GM12878 (cell line): ENCODE data around the gene NCBP3. TPM values are rescaled to one million over a fixed set of nuclear protein-coding genes. Genes with fewer than 3 reads are reported as not detected.
A peak's percentile ranks its signal among the peaks of the same experiment; 100 is the strongest.

ENCODE experiments used
- BHLHE40 ChIP-seq, 2 experiments: fragments of 450-650 bp in 1 of 2; IDR thresholded peaks; 2 replicates each; pipeline ENCODE4 v1.6.1; 2011 to 2017; ENCODE audit warnings: low read depth in 2 of 2, borderline replicate concordance in 1 of 2, improper control_type of control experiment in 1 of 2, low read length in 1 of 2, mild to moderate bottlenecking in 1 of 2
- CBX5 ChIP-seq: sonication (generic); IDR thresholded peaks from 2 replicates; pipeline ENCODE4 v1.6.1; 2016; ENCODE audit warnings: low read depth, moderate library complexity, mild to moderate bottlenecking, inconsistent platforms
- FOXK2 ChIP-seq: fragments of 450-650 bp; IDR thresholded peaks from 2 replicates; pipeline ENCODE4 v1.6.1; 2017; ENCODE audit warnings: mild to moderate bottlenecking, moderate library complexity
- GATAD2B ChIP-seq: fragments of 450-650 bp; conservative IDR thresholded peaks from 2 replicates; pipeline ENCODE4 v1.6.1; 2017; ENCODE audit warnings: low read depth, mild to moderate bottlenecking, moderate library complexity
- HDGF ChIP-seq: fragments of 450-650 bp; IDR thresholded peaks from 2 replicates; pipeline ENCODE4 v1.6.1; 2016; ENCODE audit warnings: antibody characterized with exemption
- JUND ChIP-seq: IDR thresholded peaks from 2 replicates; pipeline ENCODE4 v1.6.1; 2012; ENCODE audit warnings: low read depth, mild to moderate bottlenecking, low read length, improper control_type of control experiment, moderate library complexity
- LARP7 ChIP-seq: fragments of 450-650 bp; IDR thresholded peaks from 2 replicates; pipeline ENCODE4 v1.6.1; 2017; ENCODE audit warnings: mild to moderate bottlenecking
- NKRF ChIP-seq: fragments of 450-650 bp; conservative IDR thresholded peaks from 2 replicates; pipeline ENCODE4 v1.6.1; 2017; ENCODE audit warnings: mild to moderate bottlenecking, moderate library complexity
- NRF1 ChIP-seq: conservative IDR thresholded peaks from 2 replicates; pipeline ENCODE4 v1.6.1; 2011; ENCODE audit warnings: mild to moderate bottlenecking, low read depth, low read length, improper control_type of control experiment
- SPI1 ChIP-seq: IDR thresholded peaks from 2 replicates; pipeline ENCODE4 v1.6.1; 2011; ENCODE audit warnings: low read depth, mild to moderate bottlenecking, low read length, moderate library complexity, borderline replicate concordance; ENCODE audit not compliant: insufficient read depth
- USF1 ChIP-seq: IDR thresholded peaks from 2 replicates; pipeline ENCODE4 v1.6.1; 2011; ENCODE audit warnings: borderline replicate concordance, low read depth, mild to moderate bottlenecking, moderate library complexity, mixed read lengths, low read length; ENCODE audit not compliant: insufficient read depth; ENCODE audit errors: extremely low read length
- USF2 ChIP-seq: IDR thresholded peaks from 2 replicates; pipeline ENCODE4 v1.6.1; 2011; ENCODE audit warnings: low read depth, low read length, improper control_type of control experiment, borderline replicate concordance
- polyA plus RNA-seq, 11 experiments: library from polyadenylated mRNA; depleted of rRNA in 4 of 11; unstranded in 6 of 11; stranded (reverse) in 5 of 11; fragments of >200 nt; fragmentation: Nextera tagmentation in 4 of 11; fragmentation: Illumina TruSeq in 1 of 11; extraction: Ambion mirVana in 4 of 11; extraction: Trizol in 1 of 11; gene quantifications; 1 replicate in 1 of 11; 2 replicates in 10 of 11; pipeline versions ENCODE4 v1.2.1 to v1.2.3, GENCODE V29; 2011 to 2016; ENCODE audit warnings: inconsistent platforms in 2 of 11, missing spikeins in 2 of 11, low read depth in 1 of 11
- total RNA-seq, 4 experiments: library from RNA; depleted of rRNA in 3 of 4; stranded (reverse); fragments of >200 nt in 3 of 4; fragmentation: Illumina TruSeq in 1 of 4; extraction: Trizol in 1 of 4; gene quantifications; 2 replicates each; pipeline versions ENCODE4 v1.2.1 to v1.2.3, GENCODE V29; 2013 to 2021

Gene NCBP3
- total and polyA plus RNA-seq, 10 of the 15 experiments (the other 5 are each of a cell fraction or from before 2014, with no cell fraction given): 5.2 to 32.0 (median 23.2) TPM

- TF ChIP-seq USF1 (peak; percentile 86), NRF1 (0 out of 2 replicates have a peak, but pooled peaks have one; percentile 8), GATAD2B (peak; percentile 55), HDGF (0 out of 2 replicates have a peak, but pooled peaks have one; percentile 39), FOXK2 (no peak), NKRF (0 out of 2 replicates have a peak, but pooled peaks have one; percentile 48), JUND (no peak), USF2 (peak; percentile 44), SPI1 (no peak), LARP7 (0 out of 2 replicates have a peak, but pooled peaks have one; percentile 22), BHLHE40 (IDR thresholded peaks at IDR 0.05; ENCODE audit: borderline replicate concordance in 1 of 2, low read depth in 2 of 2, low read length in 1 of 2) (peak; percentile 88 to 94), CBX5 (no peak)
Measured at GRCh38 chr17:3892095-3892998, 46.3 kb upstream of the NCBP3 start (continued).
